Heart left ventricle (tissue), 16 donors: ENCODE data around the gene PTF1A. TPM values are rescaled to one million over a fixed set of nuclear protein-coding genes. Genes with fewer than 3 reads are reported as not detected.
"Not testable (repeated sequence)": the region's sequence is repeated elsewhere in the genome, so short reads cannot be mapped to it uniquely, and the experiment has no call there.

ENCODE experiments used
- ATAC-seq, 4 donors: fragments of 200-7000 bp; cut with Tn5 transposase; one replicate each; pipeline ENCODE4 v1.9.1; 2020 to 2022; ENCODE audit warnings: moderate library complexity in 4 of 4, mild to moderate bottlenecking in 3 of 4, moderate number of reproducible peaks in 1 of 4
- DNase-seq, 5 donors: peaks; one replicate each; pipeline ENCODE4 v3.0.0-alpha.2; 2020
- H3K27ac ChIP-seq, 12 donors: fragments of 200-600 bp; sonication (generic) in 4 of 12; one replicate each; pipeline versions ENCODE4 v1.5.0 to v1.8.0; 2016 to 2022; ENCODE audit warnings: mild to moderate bottlenecking in 2 of 12
- H3K27me3 ChIP-seq, 9 donors: fragments of 200-600 bp; sonication (generic) in 2 of 9; one replicate each; pipeline versions ENCODE4 v1.5.1 to v1.8.0; 2016 to 2022; ENCODE audit warnings: mild to moderate bottlenecking in 3 of 9
- H3K36me3 ChIP-seq, 9 donors: fragments of 200-600 bp; sonication (generic) in 2 of 9; one replicate each; pipeline versions ENCODE4 v1.5.0 to v1.8.0; 2018 to 2022; ENCODE audit warnings: mild to moderate bottlenecking in 2 of 9
- H3K4me1 ChIP-seq, 12 donors: fragments of 200-600 bp; sonication (generic) in 4 of 12; one replicate each; pipeline versions ENCODE4 v1.5.0 to v1.8.0; 2016 to 2022; ENCODE audit warnings: mild to moderate bottlenecking in 3 of 12
- H3K4me3 ChIP-seq, 12 donors: fragments of 200-600 bp; sonication (generic) in 4 of 12; one replicate each; pipeline versions ENCODE4 v1.5.0 to v1.8.0; 2017 to 2022; ENCODE audit warnings: mild to moderate bottlenecking in 9 of 12, moderate library complexity in 4 of 12
- H3K9me3 ChIP-seq, 12 donors: fragments of 200-600 bp; sonication (generic) in 4 of 12; one replicate each; pipeline versions ENCODE4 v1.5.0 to v1.8.0; 2016 to 2022; ENCODE audit warnings: mild to moderate bottlenecking in 1 of 12
- POLR2A ChIP-seq, 2 donors: fragments of 450-650 bp; IDR thresholded peaks; one replicate each; pipeline ENCODE4 v1.6.1; 2017; ENCODE audit warnings: antibody characterized with exemption in 2 of 2, mild to moderate bottlenecking in 2 of 2, moderate library complexity in 2 of 2
- WGBS, 4 donors: extraction: QIAGEN DNeasy Blood & Tissue Kit in 2 of 4; methylation state at CpG; one replicate each; pipeline versions ENCODE4 v1.1.5 to v1.1.7; 2013 to 2018; 5-methylcytosine and 5-hydroxymethylcytosine counted together
- intact Hi-C, 10 donors: fragments of 100-400 bp; cut with DNase I; formaldehyde crosslinking; loops; one replicate each; pipeline versions ENCODE4 v1.11.1 to v1.14.2; 2022
- polyA plus RNA-seq, 2 donors: library from polyadenylated mRNA; stranded (reverse); fragments of 200-250 nt; gene quantifications; one replicate each; pipeline ENCODE4 v1.2.3, GENCODE V29; 2013
- total RNA-seq, 9 donors: library from RNA; depleted of rRNA in 2 of 9; stranded (reverse); fragments of >200 nt in 2 of 9; fragmentation: NEBNext Ultra II Directional in 3 of 9; extraction: Animal tissue kit (Norgen Biotek cat#: 25700) in 3 of 9; gene quantifications; one replicate each; pipeline versions ENCODE4 v1.1.0 to v1.2.4, GENCODE V29; 2016 to 2023
- TF ChIP-seq, protein P1 (sequence below), 12 donors: fragments of 200-600 bp; sonication (generic) in 4 of 12; IDR thresholded peaks; one replicate each; pipeline versions ENCODE4 v1.5.0 to v1.8.0; 2018 to 2022; ENCODE audit warnings: antibody characterized with exemption in 12 of 12, mild to moderate bottlenecking in 5 of 12
- donor health status: ischemic (EF 13 %, LVEDD 7.1; RV severe dilation, severe dysfunction).
- donor health status: healthy with polysubstance abuse.
- donor health status: DM: no; HTN: yes; CAD: no.
- donor health status: DM: no; HTN: no; CAD: no.
- donor health status: ischemic (EF 25% LVEDD 6.9; RV normal size, moderate dysfunction).
- donor health status: ischemic (EF 25% LVEDD 5.7; RV mildly dilated, moderate dysfunction).
- donor health status: healthy.
- donor health status: DM: yes; HTN: yes; CAD: no.
- donor health status: ischemic (EF 35%, LVEDD 5.7; RV mildly dilated, moderate dysfunction).
- donor health status: nonischemic (EF 11% LVEDD 7.7; RV severe dilation, severe dysfunction).
- donor health status: DM: yes; HTN: yes; CAD: no.
- donor health status: PGD.
- donor health status: ischemic (EF 29% LVEDD 5.4; RV normal size, mild dysfunction).
- donor health status: nonischemic (EF 23%, LVEDD 6.1; RV moderate dilation, normal function).

Gene PTF1A
- total and polyA plus RNA-seq, 11 donors: not detected

DNA sequence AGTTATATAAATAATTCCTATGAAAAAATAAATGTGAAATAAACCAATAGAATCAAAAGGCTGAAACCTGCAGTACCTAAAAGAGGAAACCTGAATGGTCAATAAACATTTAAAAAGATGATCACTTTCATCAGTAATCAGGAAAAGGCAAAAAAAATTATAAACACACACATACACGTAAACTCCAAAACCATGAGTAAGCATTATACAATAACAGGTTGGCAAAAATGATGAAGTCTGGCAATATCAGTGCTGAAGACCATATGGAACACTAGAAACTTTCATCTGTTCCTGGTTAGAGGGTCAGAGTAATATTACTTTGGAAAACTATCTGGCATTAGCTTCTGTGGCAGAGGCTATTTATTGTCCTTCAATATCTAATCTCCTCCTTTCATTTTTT, 38.5 kb downstream of the PTF1A start:
- Histone ChIP-seq H3K4me3 (no peak overlapping the region), H3K27ac (no peak overlapping the region), H3K4me1 (no peaks in the 10 kb centered on the region), H3K9me3 (peaks cover 0 to 6% (median 0%) of the 10 kb centered on the region in 12 donors), H3K36me3 (no peaks in the 10 kb centered on the region), H3K27me3 (no peaks in the 10 kb centered on the region)
- 76 to 90% (median 87%) methylated on average over 1 of the region's 1 CpG for WGBS, 4 donors
- TF ChIP-seq, protein P1, sequence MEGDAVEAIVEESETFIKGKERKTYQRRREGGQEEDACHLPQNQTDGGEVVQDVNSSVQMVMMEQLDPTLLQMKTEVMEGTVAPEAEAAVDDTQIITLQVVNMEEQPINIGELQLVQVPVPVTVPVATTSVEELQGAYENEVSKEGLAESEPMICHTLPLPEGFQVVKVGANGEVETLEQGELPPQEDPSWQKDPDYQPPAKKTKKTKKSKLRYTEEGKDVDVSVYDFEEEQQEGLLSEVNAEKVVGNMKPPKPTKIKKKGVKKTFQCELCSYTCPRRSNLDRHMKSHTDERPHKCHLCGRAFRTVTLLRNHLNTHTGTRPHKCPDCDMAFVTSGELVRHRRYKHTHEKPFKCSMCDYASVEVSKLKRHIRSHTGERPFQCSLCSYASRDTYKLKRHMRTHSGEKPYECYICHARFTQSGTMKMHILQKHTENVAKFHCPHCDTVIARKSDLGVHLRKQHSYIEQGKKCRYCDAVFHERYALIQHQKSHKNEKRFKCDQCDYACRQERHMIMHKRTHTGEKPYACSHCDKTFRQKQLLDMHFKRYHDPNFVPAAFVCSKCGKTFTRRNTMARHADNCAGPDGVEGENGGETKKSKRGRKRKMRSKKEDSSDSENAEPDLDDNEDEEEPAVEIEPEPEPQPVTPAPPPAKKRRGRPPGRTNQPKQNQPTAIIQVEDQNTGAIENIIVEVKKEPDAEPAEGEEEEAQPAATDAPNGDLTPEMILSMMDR (IDR thresholded peaks at IDR 0.05): no peak
- ATAC-seq (no peak), DNase-seq (no peak)
- intact Hi-C loops: no loop called here

DNA sequence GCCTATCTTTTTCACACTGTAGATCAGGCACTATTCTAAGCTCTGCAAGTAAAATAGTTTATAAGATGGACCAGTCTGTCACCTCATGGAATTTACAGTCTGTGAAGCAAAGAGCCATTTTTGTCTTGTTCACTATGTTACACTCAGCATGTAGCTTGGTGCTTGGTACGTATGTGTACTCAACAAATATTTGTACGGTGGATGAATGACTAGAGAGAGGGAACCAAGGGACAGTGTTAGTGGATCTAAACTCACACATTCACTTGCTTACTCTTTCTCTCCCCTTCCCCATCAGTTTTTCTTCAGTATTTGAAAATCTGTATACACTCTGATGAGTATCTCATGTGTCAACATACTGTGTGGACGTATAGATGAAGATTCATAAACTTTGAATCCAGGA, 45.9 kb downstream of the PTF1A start:
- no peak overlapping the region for H3K27ac ChIP-seq
- intact Hi-C loops: no loop called here
- H3K9me3 ChIP-seq: peaks cover 0 to 21% (median 0%) of the 10 kb centered on the region in 12 donors
- TF ChIP-seq, protein P1 (IDR thresholded peaks at IDR 0.05): no peak
- TF ChIP-seq POLR2A (IDR thresholded peaks at IDR 0.05): no peak
- ATAC-seq (no peak), DNase-seq (no peak)
- no peaks in the 10 kb centered on the region for H3K27me3 ChIP-seq
- H3K4me1 ChIP-seq: no peaks in the 10 kb centered on the region
- 57 to 80% (median 71%) methylated on average over 3 of the region's 3 CpGs for WGBS, 4 donors
- H3K4me3 ChIP-seq: no peak overlapping the region
- no peaks in the 10 kb centered on the region for H3K36me3 ChIP-seq

DNA sequence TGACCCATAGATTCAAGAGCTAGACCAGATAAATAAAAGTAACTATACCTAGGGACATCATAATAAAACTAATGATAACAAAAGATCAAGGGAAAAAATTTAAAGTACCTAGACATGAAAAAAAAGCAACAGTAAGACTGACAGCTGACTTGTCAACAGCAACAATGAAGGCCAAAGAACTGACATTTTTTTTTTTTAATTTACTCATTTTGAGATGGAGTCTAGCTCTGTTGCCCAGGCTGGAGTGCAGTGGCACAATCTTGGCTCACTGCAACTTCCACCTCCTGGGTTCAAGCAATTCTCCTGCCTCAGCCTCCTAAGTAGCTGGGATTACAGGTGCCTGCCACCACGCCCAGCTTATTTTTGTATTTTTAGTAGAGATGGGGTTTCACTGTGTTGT, 49.7 kb downstream of the PTF1A start:
- H3K27ac ChIP-seq, H3K4me1 ChIP-seq, H3K36me3 ChIP-seq, ATAC-seq, intact Hi-C loops, H3K27me3 ChIP-seq, H3K4me3 ChIP-seq, DNase-seq: not testable (repeated sequence)
- H3K9me3 ChIP-seq: peaks cover 0 to 36% (median 7%) of the 10 kb centered on the region in 12 donors
- WGBS, 4 donors: 65 to 82% (median 68%) methylated on average over 1 of the region's 1 CpG

Other genes starting within 250 kb of the PTF1A start
- 100 to 1,000 TPM in 8 of 9 donors, 10 to 100 TPM in 1; 75.0 to 200 (median 139) TPM for gene MSRB2, start 96.7 kb upstream of the PTF1A start, total RNA-seq
- 100 to 1,000 TPM in 1 of 2 donors, 10 to 100 TPM in 1; 35.1 to 176 TPM for gene MSRB2, start 96.7 kb upstream of the PTF1A start, polyA plus RNA-seq
- gene C10orf67, start 152.5 kb downstream of the PTF1A start, total RNA-seq: under 1 TPM; 0.12 to 0.75 (median 0.43) TPM
- under 1 TPM; 0.27 to 1.00 TPM for gene C10orf67, start 152.5 kb downstream of the PTF1A start, polyA plus RNA-seq
- 10 to 100 TPM in 8 of 9 donors, 1 to 10 TPM in 1; 8.7 to 48.3 (median 19.7) TPM for gene OTUD1, start 246.8 kb downstream of the PTF1A start, total RNA-seq
- gene OTUD1, start 246.8 kb downstream of the PTF1A start, polyA plus RNA-seq: 10 to 100 TPM; 16.7 to 60.9 TPM